ENCODE measurements around the gene SPOP. TPM values are rescaled to one million over a fixed set of nuclear protein-coding genes. Genes with fewer than 3 reads are reported as not detected.

Gene SPOP
- total and polyA plus RNA-seq, 5 experiments from 2014 or later: 75.9 to 126 (median 92.0) TPM

DNA sequence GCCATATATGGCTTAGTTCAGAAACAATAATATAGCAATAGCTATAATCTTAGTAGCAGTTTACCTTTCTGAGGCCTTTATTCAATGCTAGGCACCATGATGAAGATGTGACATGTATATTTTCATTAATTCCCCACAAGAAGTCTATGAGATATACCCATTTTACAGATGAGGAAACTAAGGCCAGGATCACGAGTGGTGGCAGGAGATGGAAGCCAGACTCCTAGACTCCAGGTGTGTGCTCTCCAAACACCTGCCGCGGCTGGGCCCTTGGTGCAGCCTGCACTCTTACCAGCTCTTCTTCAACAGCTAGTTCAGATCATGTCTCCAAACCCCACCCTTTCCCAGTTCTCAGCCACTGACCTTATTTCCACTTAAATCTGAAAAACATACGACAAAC is 87.0 kb downstream of the SPOP start:
- no peak for ATAC-seq
- H3K27ac Mint-ChIP-seq: peak overlapping the region in 2 of 10 donors; percentile 32 to 37

DNA sequence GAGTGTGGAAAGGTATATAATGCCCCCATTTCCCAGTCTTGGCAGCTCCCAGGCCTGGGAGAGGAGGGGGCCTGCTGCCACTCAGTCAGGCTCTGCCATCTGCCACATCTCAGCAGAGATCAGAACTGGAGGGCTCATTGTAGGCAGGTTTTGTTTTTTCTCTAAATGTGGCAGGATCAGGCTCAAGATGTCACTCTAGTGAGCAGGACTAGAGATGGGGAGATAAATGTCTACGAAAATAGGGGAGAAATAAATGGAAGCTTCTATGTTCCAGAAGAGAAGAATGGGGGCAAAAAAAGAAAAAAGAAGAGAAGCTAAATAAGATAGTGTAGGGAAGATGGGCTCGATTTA is 88.3 kb downstream of the SPOP start:
- Mint-ChIP-seq H3K9me3 (no peaks in the 10 kb centered on the region), H3K4me1 (peaks cover 0 to 9% (median 4%) of the 10 kb centered on the region in 4 donors), H3K27ac (peak overlapping the region in 5 of 10 donors; percentile 16 to 69 (median 51)), H3K27me3 (no peaks in the 10 kb centered on the region), H3K36me3 (peaks cover 0 to 22% (median 3%) of the 10 kb centered on the region in 3 donors), H3K4me3 (no peak overlapping the region)
- DNase-seq (no peak), ATAC-seq (no peak)
- POLR2A ChIA-PET: no interaction called here

More for the DNA sequence above, 87.0 kb downstream of the SPOP start:
- POLR2A ChIA-PET: interaction anchor here (0.6 kb wide), 1 partner anchor 90 kb away, joined by 3 read pairs; no protein-coding TSS in a partner anchor
- H3K4me1 Mint-ChIP-seq: peaks cover 0 to 9% (median 4%) of the 10 kb centered on the region in 4 donors
- no peak for DNase-seq
- H3K4me3 Mint-ChIP-seq: no peak overlapping the region
- H3K36me3 Mint-ChIP-seq: peaks cover 0 to 28% (median 3%) of the 10 kb centered on the region in 3 donors
- H3K27me3 Mint-ChIP-seq: no peaks in the 10 kb centered on the region
- no peaks in the 10 kb centered on the region for H3K9me3 Mint-ChIP-seq

DNA sequence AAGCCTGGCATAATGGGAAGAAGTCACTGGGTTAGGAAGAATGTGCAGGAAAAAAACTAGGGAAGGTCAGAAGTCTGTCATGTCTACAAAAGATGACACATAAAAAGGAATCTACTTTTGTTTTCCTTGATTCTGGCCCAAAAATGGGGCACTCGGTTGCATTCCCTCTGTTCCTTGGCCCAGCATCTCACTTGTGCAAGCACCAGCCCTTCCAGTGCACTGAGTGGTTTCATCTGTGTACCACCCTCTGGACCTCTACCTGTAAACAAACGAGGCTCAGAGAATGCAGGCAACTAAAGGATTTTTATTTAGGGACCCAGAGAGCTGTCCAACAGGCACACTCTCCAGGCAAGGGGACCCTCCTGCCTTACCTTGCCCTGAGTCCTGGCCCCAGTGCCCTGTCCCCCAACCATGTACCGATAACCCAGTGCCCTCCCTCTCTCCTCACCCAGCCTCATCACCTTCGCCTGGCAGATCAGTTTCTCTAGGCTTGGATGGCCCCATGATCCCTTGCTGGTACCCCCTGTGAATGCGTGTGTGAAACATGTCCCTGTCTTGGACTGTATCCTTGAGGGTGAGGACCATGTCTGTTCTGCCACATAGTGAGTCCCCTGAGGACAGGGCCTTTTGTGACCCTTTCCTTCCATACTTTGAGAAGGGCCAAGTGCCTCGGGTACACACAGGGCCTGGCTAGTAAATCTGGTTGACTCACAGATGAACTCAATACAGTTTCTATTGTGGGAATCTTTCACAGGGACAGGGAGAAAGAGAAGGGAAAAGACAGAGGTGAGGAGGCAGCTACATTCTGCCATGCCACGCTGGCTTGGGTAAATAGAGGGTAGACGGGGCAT is 88.9 kb downstream of the SPOP start:
- Mint-ChIP-seq H3K9me3 (no peaks in the 10 kb centered on the region), H3K27me3 (no peaks in the 10 kb centered on the region)
- ATAC-seq: no peak

DNA sequence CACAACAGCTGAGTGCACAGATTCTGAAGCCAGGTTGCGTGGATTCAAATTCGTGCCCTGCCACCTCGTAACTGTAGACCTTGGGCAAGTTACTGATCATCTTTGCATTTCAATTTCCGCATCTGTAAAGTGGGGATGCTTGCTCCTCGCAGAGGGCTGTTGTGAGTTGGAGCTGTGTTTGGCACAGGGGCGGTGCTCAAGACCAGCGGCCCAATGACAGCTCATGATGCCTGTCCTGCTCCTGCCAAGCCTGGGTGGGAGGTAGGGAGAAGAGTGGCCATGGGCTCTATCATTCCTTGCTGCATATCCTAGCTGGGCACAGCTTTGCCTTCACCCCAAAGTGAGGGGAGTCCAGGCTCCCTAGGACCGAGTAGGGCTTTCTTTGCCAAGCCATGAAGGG is 89.6 kb downstream of the SPOP start:
- POLR2A ChIA-PET: interaction anchor here (0.6 kb wide), 2 partner anchors 130 to 251 kb away, joined by 3 read pairs; no protein-coding TSS in a partner anchor
- ATAC-seq: no peak
- Mint-ChIP-seq H3K4me3 (no peak overlapping the region), H3K4me1 (peaks cover 0 to 9% (median 4%) of the 10 kb centered on the region in 4 donors), H3K27me3 (no peaks in the 10 kb centered on the region), H3K27ac (peak overlapping the region in 6 of 10 donors; percentile 37 to 69 (median 62)), H3K9me3 (no peaks in the 10 kb centered on the region), H3K36me3 (peaks cover 0 to 19% (median 3%) of the 10 kb centered on the region in 3 donors)
- no peak for DNase-seq

More for the DNA sequence above, 88.9 kb downstream of the SPOP start:
- Mint-ChIP-seq H3K4me3 (no peak overlapping the region), H3K4me1 (peaks cover 0 to 9% (median 4%) of the 10 kb centered on the region in 4 donors), H3K27ac (peak overlapping the region in 6 of 10 donors; percentile 26 to 69 (median 54)), H3K36me3 (peaks cover 0 to 19% (median 3%) of the 10 kb centered on the region in 3 donors)
- POLR2A ChIA-PET: no interaction called here
- no peak for DNase-seq

DNA sequence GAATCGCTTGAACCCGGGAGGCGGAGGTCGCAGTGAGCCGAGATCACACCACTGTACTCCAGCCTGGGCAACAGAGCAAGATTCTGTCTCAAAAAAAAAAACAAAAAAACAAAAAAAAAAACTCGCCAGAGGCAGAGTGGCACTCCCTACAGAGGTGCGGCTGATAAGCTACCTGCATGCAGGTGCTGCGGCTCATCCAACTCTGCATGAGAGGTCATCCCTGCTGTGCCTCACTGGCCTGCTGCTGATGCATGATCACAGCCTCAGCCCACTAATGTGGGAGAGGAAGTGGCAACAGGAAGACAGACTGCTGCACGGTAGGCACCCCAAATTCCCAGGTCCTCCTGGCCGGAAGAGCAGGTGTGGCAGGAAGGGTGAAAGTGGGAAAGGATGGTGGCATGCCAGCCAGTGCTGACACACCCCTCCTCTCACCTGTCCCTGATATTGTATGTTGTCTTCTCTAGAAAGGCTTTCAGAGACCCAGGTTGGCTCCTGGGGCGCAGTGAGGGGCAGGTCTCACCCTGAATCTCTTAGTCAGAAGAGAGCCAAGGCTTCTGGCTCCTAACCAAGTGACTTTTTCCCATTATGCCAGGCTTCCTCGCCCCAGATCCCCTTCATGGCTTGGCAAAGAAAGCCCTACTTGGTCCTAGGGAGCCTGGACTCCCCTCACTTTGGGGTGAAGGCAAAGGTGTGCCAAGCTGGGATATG is 90.4 kb downstream of the SPOP start:
- H3K4me1 Mint-ChIP-seq: peaks cover 0 to 9% (median 4%) of the 10 kb centered on the region in 4 donors
- no peak for DNase-seq
- peaks cover 0 to 2% (median 0%) of the 10 kb centered on the region in 9 donors for H3K9me3 Mint-ChIP-seq
- no peak overlapping the region for H3K4me3 Mint-ChIP-seq
- no peaks in the 10 kb centered on the region for H3K27me3 Mint-ChIP-seq
- POLR2A ChIA-PET: interaction anchor here (0.6 to 0.7 kb wide), 3 partner anchors 103 to 250 kb away, joined by 3 to 5 read pairs (median 3); no protein-coding TSS in a partner anchor
- peaks cover 0 to 13% (median 3%) of the 10 kb centered on the region in 3 donors for H3K36me3 Mint-ChIP-seq
- ATAC-seq: no peak
- peak overlapping the region in 3 of 10 donors; percentile 43 to 75 (median 62) for H3K27ac Mint-ChIP-seq

DNA sequence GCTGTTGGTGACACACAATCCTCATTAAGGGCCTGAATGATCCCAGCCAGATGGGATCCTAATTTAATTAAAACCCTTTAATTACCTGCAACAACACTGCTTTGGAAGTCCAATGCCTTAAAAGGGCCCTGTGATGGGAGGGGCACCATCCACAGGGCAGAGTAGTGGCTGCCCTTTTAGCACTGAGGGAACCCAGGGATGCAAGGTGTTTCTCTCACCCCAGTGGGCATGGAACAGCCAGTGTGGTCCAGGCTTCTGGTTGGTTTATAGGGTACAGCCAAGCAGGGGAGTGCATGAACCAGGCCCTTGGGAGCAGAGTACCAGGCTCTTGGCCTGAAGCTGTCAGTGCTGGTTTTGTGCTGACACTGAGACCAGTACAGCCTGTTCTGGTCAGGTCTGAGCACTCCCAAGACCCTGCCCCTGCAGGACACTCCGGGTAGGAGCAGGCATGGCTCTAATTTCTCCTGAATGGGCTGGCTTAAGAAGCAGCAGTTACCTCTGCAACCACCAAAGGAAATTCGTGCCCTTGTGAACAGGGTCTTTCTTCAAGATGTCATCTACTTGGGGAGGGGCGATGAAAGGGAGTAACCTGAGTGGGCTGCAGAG is 92.4 kb downstream of the SPOP start:
- Mint-ChIP-seq H3K36me3 (peaks cover 0 to 2% (median 0%) of the 10 kb centered on the region in 3 donors), H3K27me3 (no peaks in the 10 kb centered on the region), H3K4me3 (no peak overlapping the region), H3K27ac (no peak overlapping the region), H3K4me1 (peaks cover 0 to 9% (median 3%) of the 10 kb centered on the region in 4 donors), H3K9me3 (peaks cover 0 to 2% (median 0%) of the 10 kb centered on the region in 9 donors)
- no peak for ATAC-seq
- POLR2A ChIA-PET: no interaction called here
- no peak for DNase-seq

DNA sequence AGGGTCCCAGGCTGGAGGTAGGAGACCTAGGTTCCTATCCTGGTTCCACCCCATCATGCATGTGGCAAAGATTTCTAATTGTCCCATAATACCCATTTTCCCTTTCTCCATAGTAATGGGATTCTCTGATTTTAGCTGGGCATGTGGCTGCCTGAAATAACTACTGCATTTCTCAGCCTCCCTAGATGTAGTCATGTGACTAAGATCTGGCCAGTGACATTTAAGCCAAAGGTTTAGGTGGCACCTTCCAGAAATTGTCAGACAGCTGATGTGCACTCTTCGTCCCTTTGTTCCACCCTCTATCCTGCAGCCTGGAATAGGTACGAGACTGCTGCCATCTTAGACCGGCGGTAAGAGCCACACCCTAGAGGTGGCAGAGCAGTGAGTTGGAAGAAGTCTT is 94.0 kb downstream of the SPOP start:
- no peak for ATAC-seq
- Mint-ChIP-seq H3K4me3 (no peak overlapping the region), H3K36me3 (no peaks in the 10 kb centered on the region), H3K27ac (peak overlapping the region in 1 of 10 donors; percentile 14), H3K4me1 (peaks cover 0 to 9% (median 1%) of the 10 kb centered on the region in 4 donors), H3K9me3 (peaks cover 0 to 2% (median 0%) of the 10 kb centered on the region in 9 donors), H3K27me3 (no peaks in the 10 kb centered on the region)
- POLR2A ChIA-PET: no interaction called here
- DNase-seq: no peak

DNA sequence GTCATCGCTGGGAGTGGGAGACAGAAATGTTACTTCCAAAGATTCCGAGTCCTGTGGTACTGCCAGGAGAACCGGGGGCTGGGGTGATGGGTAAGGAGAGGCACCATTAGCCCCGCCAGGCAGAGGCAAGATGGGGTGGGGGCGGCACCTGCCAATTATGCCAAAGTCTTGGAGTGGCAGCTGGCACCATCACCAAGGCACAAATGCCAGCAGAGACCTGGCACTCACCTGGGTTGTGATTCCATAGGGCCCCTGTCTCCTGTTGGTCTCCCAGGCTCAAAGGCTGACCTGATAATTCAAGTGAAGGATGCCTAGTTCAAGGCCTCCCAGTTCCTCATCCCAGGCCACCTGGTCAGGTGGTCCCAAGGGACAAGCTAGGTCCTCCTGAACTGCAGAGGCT is 94.7 kb downstream of the SPOP start:
- Mint-ChIP-seq H3K4me1 (peaks cover 0 to 9% (median 0%) of the 10 kb centered on the region in 4 donors), H3K9me3 (peaks cover 0 to 2% (median 0%) of the 10 kb centered on the region in 9 donors), H3K27ac (no peak overlapping the region), H3K27me3 (peaks cover 0 to 2% (median under 1%) of the 10 kb centered on the region in 5 donors), H3K4me3 (no peak overlapping the region), H3K36me3 (no peaks in the 10 kb centered on the region)
- POLR2A ChIA-PET: no interaction called here
- no peak for DNase-seq
- ATAC-seq: no peak

DNA sequence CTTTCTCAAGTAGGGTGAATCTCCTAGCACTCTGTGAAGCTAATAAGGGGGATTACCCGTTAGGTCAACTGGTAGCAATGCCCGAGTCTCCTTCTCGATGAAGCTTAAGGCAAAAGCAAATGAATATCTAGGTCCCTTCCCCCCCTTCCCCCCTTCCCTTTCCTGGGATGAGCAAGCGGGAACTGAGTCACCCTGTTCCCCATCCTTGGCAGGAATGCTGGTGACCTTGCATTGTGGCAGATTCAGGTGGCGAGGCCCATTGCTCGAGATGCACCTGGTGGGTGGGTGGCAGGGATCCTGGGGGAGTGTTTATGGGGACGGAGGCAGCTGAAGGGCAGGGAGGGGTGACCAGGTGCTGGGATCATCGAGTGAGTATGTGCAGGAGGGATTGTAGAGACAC is 95.1 kb downstream of the SPOP start:
- Mint-ChIP-seq H3K27me3 (peaks cover 0 to 6% (median 4%) of the 10 kb centered on the region in 5 donors), H3K4me1 (peaks cover 0 to 9% (median 0%) of the 10 kb centered on the region in 4 donors), H3K4me3 (peak overlapping the region in 1 of 10 donors; percentile 19), H3K36me3 (no peaks in the 10 kb centered on the region), H3K27ac (no peak overlapping the region), H3K9me3 (peaks cover 0 to 2% (median 0%) of the 10 kb centered on the region in 9 donors)
- DNase-seq (no peak), ATAC-seq (no peak)
- POLR2A ChIA-PET: no interaction called here

DNA sequence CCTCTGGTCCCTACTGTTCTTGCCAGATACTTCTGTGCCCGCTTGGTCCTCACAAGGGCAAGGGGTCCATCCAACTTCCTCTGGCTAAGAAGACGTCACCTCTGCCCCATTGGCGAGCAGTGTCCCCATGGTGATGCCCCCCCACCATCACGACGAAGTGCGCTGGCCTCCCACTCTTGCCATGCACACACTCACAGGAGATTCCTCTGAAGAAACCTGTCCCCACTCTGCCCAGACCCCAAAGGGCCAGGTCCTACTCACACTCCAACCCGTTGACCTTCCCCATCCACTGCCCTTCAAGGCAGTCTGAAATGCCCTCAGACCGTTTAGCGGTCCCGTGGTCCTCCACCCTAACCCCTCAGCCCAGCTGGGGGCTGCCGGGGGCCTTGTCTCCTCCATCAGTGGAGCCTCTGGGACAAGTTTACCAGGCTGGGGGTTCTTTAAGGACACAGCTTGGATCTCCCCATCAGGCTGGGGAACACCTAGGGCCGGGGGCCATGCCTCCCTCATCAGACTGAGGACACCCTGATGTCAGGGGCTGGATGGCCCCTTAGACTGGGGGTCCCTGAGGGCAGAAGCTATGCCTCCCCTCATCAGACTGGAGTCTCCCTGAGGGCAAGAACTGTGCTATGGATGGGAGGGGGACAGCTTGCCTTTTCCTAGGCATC is 95.7 kb downstream of the SPOP start:
- Mint-ChIP-seq H3K4me1 (peaks cover 0 to 6% (median 2%) of the 10 kb centered on the region in 4 donors), H3K36me3 (no peaks in the 10 kb centered on the region), H3K27ac (peak overlapping the region in 1 of 10 donors; percentile 31), H3K4me3 (no peak overlapping the region), H3K9me3 (peaks cover 0 to 2% (median 0%) of the 10 kb centered on the region in 9 donors), H3K27me3 (peaks cover 0 to 12% (median 10%) of the 10 kb centered on the region in 5 donors)
- ATAC-seq (no peak), DNase-seq (no peak)
- POLR2A ChIA-PET: no interaction called here

DNA sequence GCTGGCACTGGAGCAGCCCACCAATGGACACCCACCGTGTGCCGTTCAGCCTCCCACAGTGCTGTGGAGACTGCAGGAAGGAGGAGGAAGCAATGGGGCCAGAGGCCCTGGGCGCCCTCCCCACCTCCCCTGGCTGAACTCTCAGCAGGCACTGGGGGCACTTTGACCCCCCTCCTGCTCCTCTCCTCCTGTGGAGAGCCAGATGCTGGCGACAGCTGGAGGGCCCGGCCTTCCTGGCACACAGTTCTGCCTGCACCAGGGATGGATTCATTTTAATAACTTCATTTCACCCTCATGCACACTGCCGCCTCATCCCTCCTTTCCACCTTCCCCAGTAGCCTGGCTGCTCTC is 96.3 kb downstream of the SPOP start:
- Mint-ChIP-seq H3K9me3 (peaks cover 0 to 2% (median 0%) of the 10 kb centered on the region in 9 donors), H3K27ac (no peak overlapping the region), H3K4me3 (no peak overlapping the region), H3K27me3 (peaks cover 0 to 18% (median 13%) of the 10 kb centered on the region in 5 donors), H3K36me3 (peaks cover 0 to 2% (median 0%) of the 10 kb centered on the region in 3 donors), H3K4me1 (peaks cover 2 to 8% (median 4%) of the 10 kb centered on the region in 4 donors)
- POLR2A ChIA-PET: interaction anchor here (0.7 kb wide), 1 partner anchor 414 kb away, joined by 4 read pairs; no protein-coding TSS in a partner anchor
- no peak for DNase-seq
- no peak for ATAC-seq
